IPS DF 6.9 (cell line): ENCODE measurements around the gene GUSB.

ENCODE experiments used
- DNase-seq: peaks from one replicate; pipeline ENCODE4 v3.0.0-alpha.2; 2013; ENCODE audit warnings: low read depth, low spot score
- H3K27ac ChIP-seq: one replicate; pipeline ENCODE4 v1.5.1; 2013; ENCODE audit warnings: low read length, control low read depth
- H3K27me3 ChIP-seq: 2 replicates; pipeline ENCODE4 v1.6.1; 2013; ENCODE audit warnings: mild to moderate bottlenecking, low read length; ENCODE audit not compliant: control insufficient read depth, insufficient read depth
- H3K36me3 ChIP-seq: 2 replicates; pipeline ENCODE4 v1.6.1; 2013; ENCODE audit warnings: low read length; ENCODE audit not compliant: control insufficient read depth, insufficient read depth
- H3K4me1 ChIP-seq: 2 replicates; pipeline ENCODE4 v1.6.1; 2013; ENCODE audit warnings: low read length; ENCODE audit not compliant: control insufficient read depth, insufficient read depth
- H3K4me3 ChIP-seq: 2 replicates; pipeline ENCODE4 v1.5.1; 2013; ENCODE audit warnings: mild to moderate bottlenecking, low read length
- H3K9me3 ChIP-seq: 2 replicates; pipeline ENCODE4 v1.6.1; 2013; ENCODE audit warnings: low read length, inconsistent platforms; ENCODE audit not compliant: control insufficient read depth, insufficient read depth
- WGBS: extraction: QIAGEN DNeasy Blood & Tissue Kit; methylation state at CpG from one replicate; pipeline ENCODE4 v1.1.7; 2013; ENCODE audit warnings: mixed read lengths, missing lambda C conversion rate; ENCODE audit not compliant: insufficient read length, insufficient coverage; 5-methylcytosine and 5-hydroxymethylcytosine counted together

The GUSB gene

DNA sequence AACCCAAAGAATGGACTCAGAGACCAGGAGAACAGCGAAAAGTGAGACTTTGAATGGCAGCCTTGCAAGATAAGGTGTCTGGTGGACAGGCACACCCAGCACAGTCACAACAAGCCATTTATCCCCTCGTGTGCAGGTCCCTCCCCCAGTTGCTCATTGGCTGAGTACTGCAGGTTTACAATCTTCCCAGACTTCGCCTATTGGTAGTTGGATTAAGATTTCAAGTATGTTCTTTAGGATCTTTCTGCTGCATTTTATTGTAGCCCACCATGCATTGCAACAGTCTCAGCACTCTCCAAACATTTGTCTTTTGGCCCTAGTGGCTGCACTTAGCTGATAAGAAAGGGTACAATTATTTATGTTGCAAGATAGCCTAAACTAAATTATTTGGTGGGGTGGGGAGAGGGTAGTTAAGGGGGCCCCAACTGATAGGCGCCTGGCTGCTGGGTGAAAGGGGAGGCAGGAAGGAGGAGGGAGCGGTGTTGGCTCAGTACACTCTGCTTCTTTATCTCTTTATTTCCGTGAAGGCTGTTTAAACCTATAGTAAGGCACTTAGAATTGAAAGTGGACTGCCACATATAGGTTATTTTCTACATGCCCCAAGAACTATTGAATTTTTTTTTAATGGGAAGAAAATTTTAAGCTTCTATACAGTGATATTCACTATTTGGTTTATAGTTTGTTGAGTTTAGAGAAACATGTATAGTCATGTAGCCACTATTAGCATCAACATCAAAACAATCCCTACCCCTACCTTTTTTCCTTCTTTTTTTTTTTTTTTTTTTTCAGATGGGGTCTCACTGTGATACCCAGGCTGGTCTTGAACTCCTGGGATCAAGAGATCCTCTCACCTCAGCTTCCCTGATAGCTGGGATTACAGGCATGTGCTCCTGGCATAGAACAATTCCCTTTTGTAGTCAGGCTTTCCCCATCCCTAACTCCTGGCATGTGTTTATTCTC lies 54.2 kb downstream of the GUSB start:
- WGBS, result no CpG with 5 or more reads among the region's 6 CpGs
- Histone ChIP-seq H3K27me3 (no peaks in the 10 kb centered on the region), H3K36me3 (no peaks in the 10 kb centered on the region), H3K9me3 (no peaks in the 10 kb centered on the region), H3K4me3 (no peak overlapping the region), H3K27ac (no peak overlapping the region), H3K4me1 (peaks cover 3% of the 10 kb centered on the region; the same call in 1 of the 2 replicates)
- DNase-seq, result no peak

DNA sequence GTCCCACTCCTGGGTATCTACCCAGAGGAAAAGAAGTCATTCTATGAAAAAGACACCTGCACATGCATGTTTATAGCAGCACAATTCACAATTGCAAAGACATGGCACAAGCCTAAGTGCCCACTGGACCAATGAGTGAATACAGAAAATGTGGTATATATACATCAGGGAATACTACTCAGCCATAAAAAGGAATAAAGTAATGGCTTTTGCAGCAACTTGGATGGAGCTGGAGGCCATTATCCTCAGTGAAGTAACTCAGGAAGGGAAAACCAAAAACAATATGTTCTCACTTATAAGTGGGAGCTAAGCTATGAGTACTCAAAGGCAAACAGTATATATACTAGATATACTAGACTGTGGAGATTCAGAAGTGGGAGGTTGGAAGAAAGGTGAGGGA lies 55.4 kb downstream of the GUSB start:
- no peaks in the 10 kb centered on the region for H3K36me3 ChIP-seq
- H3K27ac ChIP-seq, result no peak overlapping the region
- H3K4me3 ChIP-seq, result no peak overlapping the region
- peaks cover 3% of the 10 kb centered on the region; the same call in 1 of the 2 replicates for H3K4me1 ChIP-seq
- DNase-seq, result no peak
- H3K27me3 ChIP-seq, result no peaks in the 10 kb centered on the region
- H3K9me3 ChIP-seq, result no peaks in the 10 kb centered on the region

DNA sequence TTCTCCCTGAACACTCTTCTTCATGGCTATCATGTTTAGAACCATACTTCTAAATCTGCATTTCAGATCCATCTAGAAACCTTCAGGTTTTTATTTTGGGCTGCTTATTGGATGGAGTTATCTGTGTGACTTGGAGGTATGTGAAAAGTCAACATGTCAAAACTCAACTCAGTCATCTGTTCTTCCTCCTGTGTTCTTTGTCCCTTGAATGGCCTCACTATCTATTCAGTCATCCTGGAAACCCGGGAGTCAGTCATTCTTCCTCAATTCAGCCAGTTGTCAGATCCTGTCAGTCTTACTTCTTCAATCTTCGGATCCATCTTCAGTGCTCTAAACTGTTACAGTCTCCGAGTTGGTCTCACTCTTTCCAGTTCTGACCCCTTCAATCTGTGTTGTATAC lies 57.0 kb downstream of the GUSB start:
- Histone ChIP-seq H3K27me3 (no peaks in the 10 kb centered on the region), H3K9me3 (no peaks in the 10 kb centered on the region), H3K4me3 (no peak overlapping the region), H3K36me3 (no peaks in the 10 kb centered on the region), H3K4me1 (peaks cover 3% of the 10 kb centered on the region; the same call in 1 of the 2 replicates), H3K27ac (no peak overlapping the region)
- DNase-seq, result no peak
- no CpG with 5 or more reads among the region's 3 CpGs for WGBS

DNA sequence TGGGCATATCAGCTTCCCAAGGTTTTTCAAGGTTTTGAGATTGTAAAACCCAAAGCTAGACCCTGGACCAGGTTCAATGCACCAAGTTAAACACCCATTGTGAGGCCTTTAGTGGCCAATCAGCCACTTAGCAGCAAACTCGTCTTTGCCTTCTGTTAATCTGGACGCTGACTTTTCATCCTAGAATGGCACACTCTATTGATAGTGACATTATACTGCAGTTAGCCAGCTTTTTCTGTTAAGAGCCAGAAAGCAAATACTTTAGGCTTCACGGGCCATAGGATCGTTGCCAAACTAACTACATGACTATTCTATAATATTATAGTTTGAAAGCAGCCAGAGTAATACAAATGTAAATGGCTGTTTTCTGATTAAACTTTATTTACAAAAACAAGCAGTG lies 57.8 kb downstream of the GUSB start:
- Histone ChIP-seq H3K4me3 (no peak overlapping the region), H3K36me3 (no peaks in the 10 kb centered on the region), H3K4me1 (peaks cover 3% of the 10 kb centered on the region; the same call in 1 of the 2 replicates), H3K27me3 (no peaks in the 10 kb centered on the region), H3K27ac (no peak overlapping the region), H3K9me3 (no peaks in the 10 kb centered on the region)
- WGBS, result no CpG with 5 or more reads among the region's 4 CpGs
- no peak for DNase-seq

DNA sequence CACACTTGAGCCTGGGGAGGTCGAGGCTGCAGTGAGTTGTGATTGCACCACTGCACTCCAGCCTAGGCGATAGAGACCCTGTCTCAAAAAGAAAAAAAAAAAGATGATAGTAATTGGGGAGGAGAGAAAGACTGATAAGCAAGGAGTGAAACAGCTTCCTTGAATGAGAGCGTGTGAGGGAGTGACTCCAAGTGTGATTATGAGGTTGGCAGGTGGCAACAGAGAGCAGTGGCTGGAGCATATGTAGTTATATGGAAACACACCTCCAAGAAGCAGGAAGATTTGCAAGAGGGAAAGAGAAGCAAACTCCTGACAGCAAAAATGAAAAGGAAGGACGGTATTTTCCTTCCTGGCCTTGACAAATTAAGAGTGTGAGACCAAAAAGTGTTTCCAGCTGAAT lies 58.7 kb downstream of the GUSB start:
- no CpG with 5 or more reads among the region's 4 CpGs for WGBS
- no peak for DNase-seq
- Histone ChIP-seq H3K36me3 (no peaks in the 10 kb centered on the region), H3K27me3 (no peaks in the 10 kb centered on the region), H3K9me3 (no peaks in the 10 kb centered on the region), H3K4me1 (peaks cover 3% of the 10 kb centered on the region; the same call in 1 of the 2 replicates), H3K4me3 (no peak overlapping the region), H3K27ac (no peak overlapping the region)

DNA sequence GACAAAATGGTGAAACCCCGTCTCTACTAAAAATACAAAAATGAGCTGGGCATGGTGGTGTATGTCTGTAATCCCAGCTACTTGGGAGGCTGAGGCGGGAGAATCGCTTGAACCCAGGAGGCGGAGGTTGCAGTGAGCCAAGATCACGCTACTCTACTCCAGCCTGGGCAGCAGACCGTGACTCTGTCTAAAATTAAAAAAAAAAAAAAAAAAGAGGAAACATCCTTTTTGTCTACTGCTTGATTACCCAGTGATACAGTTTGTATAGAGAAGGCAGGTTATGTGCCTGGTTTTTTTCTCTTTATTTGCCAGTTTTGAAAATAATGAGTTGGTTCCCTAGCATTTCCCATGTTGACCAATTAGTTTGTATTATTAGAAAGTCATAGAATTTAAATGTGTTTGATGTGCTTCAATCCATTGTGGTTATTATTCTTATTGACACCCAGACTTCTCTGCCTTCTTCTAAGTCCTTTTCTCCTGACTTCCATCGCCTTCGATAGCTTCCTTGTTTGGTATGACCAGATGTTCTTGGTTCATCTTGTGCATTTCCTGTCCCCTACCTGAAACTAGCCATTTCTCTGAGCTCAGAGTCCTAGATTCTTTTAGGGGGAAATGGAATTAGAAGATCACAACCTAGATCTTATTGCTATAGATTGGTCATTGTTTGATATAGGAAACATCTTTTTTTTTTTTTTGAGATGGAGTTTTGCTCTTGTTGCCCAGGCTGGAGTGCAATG lies 65.9 kb downstream of the GUSB start:
- H3K4me3 ChIP-seq, result no peak overlapping the region
- no peak for DNase-seq
- H3K27me3 ChIP-seq, result no peaks in the 10 kb centered on the region
- H3K9me3 ChIP-seq, result no peaks in the 10 kb centered on the region
- H3K36me3 ChIP-seq, result no peaks in the 10 kb centered on the region
- WGBS, result no CpG with 5 or more reads among the region's 8 CpGs
- H3K4me1 ChIP-seq, result peaks cover 2% of the 10 kb centered on the region; the same call in 1 of the 2 replicates
- H3K27ac ChIP-seq, result no peak overlapping the region

DNA sequence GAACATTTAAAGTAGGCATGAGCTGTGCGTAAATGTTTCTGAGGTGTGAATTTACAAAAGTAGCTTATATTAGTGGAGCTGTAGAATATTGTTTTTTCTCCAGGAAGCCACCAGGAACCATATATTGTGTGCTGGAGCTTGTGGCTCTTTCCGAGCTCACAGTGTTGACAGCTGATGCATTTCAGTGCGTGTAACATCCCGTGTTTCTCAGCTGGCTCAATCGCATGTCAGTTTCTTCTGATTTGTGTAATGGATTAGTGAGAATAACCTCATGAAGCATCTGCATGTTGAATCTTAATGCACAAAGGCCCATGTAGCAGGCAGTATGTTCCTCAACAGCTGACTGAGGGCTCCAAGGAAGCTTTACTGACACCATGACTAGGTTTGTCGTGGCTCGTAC lies 69.8 kb downstream of the GUSB start:
- no peak for DNase-seq
- no peaks in the 10 kb centered on the region for H3K9me3 ChIP-seq
- H3K36me3 ChIP-seq, result no peaks in the 10 kb centered on the region
- H3K4me1 ChIP-seq, result peaks cover 2% of the 10 kb centered on the region; the same call in 1 of the 2 replicates
- H3K27me3 ChIP-seq, result no peaks in the 10 kb centered on the region
- no peak overlapping the region for H3K27ac ChIP-seq
- no peak overlapping the region for H3K4me3 ChIP-seq
- WGBS, result no CpG with 5 or more reads among the region's 7 CpGs
